H1 (cell line): ENCODE results near the gene ZNF346. TPM values are rescaled to one million over a fixed set of nuclear protein-coding genes. Genes with fewer than 3 reads are reported as not detected.

ENCODE experiments used
- CTCF ChIA-PET: fragments of 300-600 bp; sonication (Branson Sonifier 250); formaldehyde crosslinking; loops from one replicate; lab custom pipeline; 2021; ENCODE audit not compliant: partially characterized antibody; lab: Charles Lee
- POLR2A ChIA-PET: fragments of 300-600 bp; sonication (Branson Sonifier 250); formaldehyde crosslinking; loops from one replicate; lab custom pipeline; 2021; ENCODE audit warnings: inconsistent platforms; ENCODE audit not compliant: partially characterized antibody; lab: Charles Lee
- DNase-seq, 2 experiments: peaks; one replicate each; pipeline versions ENCODE4 v3.0.0 to v3.0.0-alpha.2; 2010 to 2022; ENCODE audit warnings: low spot score in 2 of 2, low read depth in 1 of 2, mixed read lengths in 1 of 2
- FAIRE-seq: peaks from 2 replicates; lab custom pipeline; 2011; peaks lifted over from hg19 to GRCh38; lab: Jason Lieb, UNC
- H2AFZ ChIP-seq: 2 replicates; pipeline ENCODE4 v1.8.1; 2012; ENCODE audit warnings: low read length, inconsistent platforms
- H2AK5ac ChIP-seq: 2 replicates; pipeline ENCODE4 v1.6.1; 2013; ENCODE audit warnings: low read depth, low read length
- H2BK120ac ChIP-seq: replicated peaks from 2 replicates; pipeline ENCODE3; 2013; ENCODE audit warnings: low read depth, low read length, inconsistent platforms
- H2BK12ac ChIP-seq: 2 replicates; pipeline ENCODE4 v1.6.1; 2013; ENCODE audit warnings: low read depth, low read length
- H2BK15ac ChIP-seq: 2 replicates; pipeline ENCODE4 v1.6.1; 2013; ENCODE audit warnings: low read length
- H2BK20ac ChIP-seq: 2 replicates; pipeline ENCODE4 v1.6.1; 2013; ENCODE audit warnings: low read length
- H2BK5ac ChIP-seq: 2 replicates; pipeline ENCODE4 v1.6.1; 2013; ENCODE audit warnings: low read depth, low read length
- H3K14ac ChIP-seq: 2 replicates; pipeline ENCODE4 v1.6.1; 2013; ENCODE audit warnings: inconsistent platforms; ENCODE audit not compliant: insufficient read length
- H3K18ac ChIP-seq: 2 replicates; pipeline ENCODE4 v1.6.1; 2013; ENCODE audit warnings: low read length; ENCODE audit errors: extremely low read depth
- H3K23ac ChIP-seq: 2 replicates; pipeline ENCODE4 v1.6.1; 2013; ENCODE audit warnings: inconsistent platforms; ENCODE audit not compliant: insufficient read length
- H3K23me2 ChIP-seq: 2 replicates; pipeline ENCODE4 v1.6.1; 2013; ENCODE audit warnings: low read depth, low read length
- H3K27ac ChIP-seq: 2 replicates; pipeline ENCODE4 v1.6.1; 2011; ENCODE audit warnings: low read depth, low read length, inconsistent platforms
- H3K27me3 ChIP-seq, 4 experiments: replicated peaks in 1 of 4; 1 replicate in 1 of 4; 2 replicates in 3 of 4; pipeline versions ENCODE4 v1.6.1 to v1.8.1; 2011 to 2013; ENCODE audit warnings: low read length in 3 of 4, mild to moderate bottlenecking in 3 of 4, inconsistent platforms in 2 of 4, mixed read lengths in 2 of 4, moderate library complexity in 1 of 4; ENCODE audit not compliant: control insufficient read depth in 3 of 4, insufficient read depth in 3 of 4; ENCODE audit errors: extremely low read depth in 1 of 4
- H3K36me3 ChIP-seq, 4 experiments: 2 replicates each; pipeline versions ENCODE4 v1.6.1 to v1.8.1; 2011 to 2013; ENCODE audit warnings: mild to moderate bottlenecking in 4 of 4, low read length in 3 of 4, moderate library complexity in 2 of 4, control low read depth in 1 of 4, inconsistent platforms in 1 of 4; ENCODE audit not compliant: insufficient read depth in 4 of 4, control insufficient read depth in 2 of 4
- H3K4ac ChIP-seq: replicated peaks from 2 replicates; pipeline ENCODE3; 2013; ENCODE audit warnings: low read length, low read depth, mixed read lengths, inconsistent platforms; ENCODE audit not compliant: insufficient read length
- H3K4me1 ChIP-seq, 4 experiments: replicated peaks in 1 of 4; 1 replicate in 1 of 4; 2 replicates in 3 of 4; pipeline versions ENCODE4 v1.6.1 to v1.8.1; 2011 to 2013; ENCODE audit warnings: low read length in 3 of 4, inconsistent platforms in 2 of 4, mixed read lengths in 1 of 4; ENCODE audit not compliant: insufficient read depth in 4 of 4, control insufficient read depth in 3 of 4
- H3K4me2 ChIP-seq, 2 experiments: 2 replicates each; pipeline versions ENCODE4 v1.6.1 to v1.8.1; 2011 to 2013; ENCODE audit warnings: low read depth in 2 of 2, low read length in 2 of 2, control low read depth in 1 of 2, inconsistent platforms in 1 of 2, mild to moderate bottlenecking in 1 of 2; ENCODE audit not compliant: insufficient read depth in 1 of 2
- H3K4me3 ChIP-seq, 4 experiments: fragments of 200-600, 300-600 bp in 1 of 4; sonication (generic), shearing (Covaris generic), sonication (Bioruptor Twin) in 1 of 4; 2 replicates each; pipeline versions ENCODE4 v1.5.1 to v1.8.1; 2011 to 2016; ENCODE audit warnings: low read length in 4 of 4, low read depth in 3 of 4, control low read depth in 2 of 4, inconsistent platforms in 2 of 4, mild to moderate bottlenecking in 2 of 4, mixed read lengths in 1 of 4, moderate library complexity in 1 of 4; ENCODE audit not compliant: insufficient read depth in 2 of 4; ENCODE audit errors: extremely low read depth in 1 of 4
- H3K56ac ChIP-seq: replicated peaks from 2 replicates; pipeline ENCODE3; 2013; ENCODE audit warnings: low read depth, mild to moderate bottlenecking, mixed read lengths, low read length, inconsistent platforms; ENCODE audit not compliant: insufficient read length
- H3K79me1 ChIP-seq: 2 replicates; pipeline ENCODE4 v1.6.1; 2013; ENCODE audit warnings: low read depth, low read length, control low read depth
- H3K79me2 ChIP-seq, 2 experiments: 2 replicates each; pipeline versions ENCODE4 v1.6.1 to v1.8.1; 2012 to 2013; ENCODE audit warnings: low read length in 2 of 2, mild to moderate bottlenecking in 2 of 2, inconsistent platforms in 1 of 2; ENCODE audit not compliant: insufficient read depth in 2 of 2, control insufficient read depth in 1 of 2
- H3K9ac ChIP-seq, 4 experiments: replicated peaks in 1 of 4; 1 replicate in 1 of 4; 2 replicates in 3 of 4; pipeline versions ENCODE4 v1.6.1 to v1.8.1; 2011 to 2013; ENCODE audit warnings: low read depth in 3 of 4, low read length in 3 of 4, control low read depth in 2 of 4, mild to moderate bottlenecking in 2 of 4, moderate library complexity in 2 of 4, inconsistent platforms in 1 of 4; ENCODE audit errors: extremely low read depth in 1 of 4
- H3K9me3 ChIP-seq, 2 experiments: 2 replicates each; pipeline versions ENCODE4 v1.6.1 to v1.8.1; 2012 to 2013; ENCODE audit warnings: mild to moderate bottlenecking in 2 of 2, moderate library complexity in 2 of 2, control low read depth in 1 of 2, inconsistent platforms in 1 of 2, low read depth in 1 of 2, low read length in 1 of 2, mixed read lengths in 1 of 2; ENCODE audit not compliant: insufficient read depth in 2 of 2
- H4K20me1 ChIP-seq, 2 experiments: replicated peaks in 1 of 2; 2 replicates each; pipeline versions ENCODE3 to v1.8.1; 2011 to 2013; ENCODE audit warnings: inconsistent platforms in 2 of 2, low read length in 2 of 2, mild to moderate bottlenecking in 1 of 2; ENCODE audit not compliant: insufficient read depth in 2 of 2, control insufficient read depth in 1 of 2
- H4K5ac ChIP-seq: 2 replicates; pipeline ENCODE4 v1.6.1; 2013; ENCODE audit warnings: low read length, low read depth, mixed read lengths, inconsistent platforms; ENCODE audit not compliant: insufficient read length
- H4K8ac ChIP-seq: 2 replicates; pipeline ENCODE4 v1.8.0; 2013; ENCODE audit warnings: mild to moderate bottlenecking, moderate library complexity, low read length, inconsistent platforms; ENCODE audit not compliant: insufficient read depth; ENCODE audit errors: extremely low read depth
- H4K91ac ChIP-seq: replicated peaks from 2 replicates; pipeline ENCODE3; 2013; ENCODE audit warnings: low read length, mixed read lengths, inconsistent platforms; ENCODE audit not compliant: insufficient read length
- GTF2F1 ChIP-seq: IDR thresholded peaks from 2 replicates; pipeline ENCODE4 v1.6.1; 2012; ENCODE audit warnings: low read depth, low read length, improper control_type of control experiment, borderline replicate concordance
- KDM4A ChIP-seq: IDR thresholded peaks from one replicate; pipeline ENCODE4 v1.7.1; 2012; ENCODE audit warnings: low read depth, mild to moderate bottlenecking, moderate library complexity, low read length, inconsistent platforms; ENCODE audit not compliant: severe bottlenecking
- whole genome bisulfite sequencing, 2 experiments: shearing (Covaris generic) in 1 of 2; methylation state at CpG; one replicate each; pipeline versions ENCODE4 v1.1.6 to v1.1.7; 2013 to 2015; ENCODE audit warnings: low lambda C conversion rate in 2 of 2, mixed read lengths in 2 of 2, inconsistent platforms in 1 of 2, low coverage in 1 of 2, missing lambda C conversion rate in 1 of 2; ENCODE audit not compliant: insufficient replicate concordance in 2 of 2, insufficient coverage in 1 of 2, insufficient read length in 1 of 2; ENCODE audit errors: extremely low coverage in 1 of 2, missing lambda C conversion rate in 1 of 2; 5-methylcytosine and 5-hydroxymethylcytosine counted together
- polyA plus RNA-seq, 7 experiments: library from polyadenylated mRNA; depleted of rRNA in 3 of 7; stranded (reverse) in 5 of 7; unstranded in 2 of 7; fragments of >200 nt in 5 of 7; fragments of 200-250 nt in 2 of 7; gene quantifications; 1 replicate in 5 of 7; 2 replicates in 1 of 7; 4 replicates in 1 of 7; pipeline versions ENCODE4 v1.2.1 to v1.2.3, GENCODE V29; 2011 to 2013; ENCODE audit warnings: missing spikeins in 2 of 7, mixed read lengths in 2 of 7
- total RNA-seq: library from RNA; stranded (reverse); fragmentation: NEBNext Ultra II Directional; extraction: Animal tissue kit (Norgen Biotek cat#: 25700); gene quantifications from 2 replicates; pipeline ENCODE4 v1.2.1, GENCODE V29; 2021

ZNF346 gene
- total and polyA plus RNA-seq, 2 of the 8 experiments (the other 6 are each of a cell fraction or from before 2014, with no cell fraction given): 19.9 to 20.8 TPM

DNA sequence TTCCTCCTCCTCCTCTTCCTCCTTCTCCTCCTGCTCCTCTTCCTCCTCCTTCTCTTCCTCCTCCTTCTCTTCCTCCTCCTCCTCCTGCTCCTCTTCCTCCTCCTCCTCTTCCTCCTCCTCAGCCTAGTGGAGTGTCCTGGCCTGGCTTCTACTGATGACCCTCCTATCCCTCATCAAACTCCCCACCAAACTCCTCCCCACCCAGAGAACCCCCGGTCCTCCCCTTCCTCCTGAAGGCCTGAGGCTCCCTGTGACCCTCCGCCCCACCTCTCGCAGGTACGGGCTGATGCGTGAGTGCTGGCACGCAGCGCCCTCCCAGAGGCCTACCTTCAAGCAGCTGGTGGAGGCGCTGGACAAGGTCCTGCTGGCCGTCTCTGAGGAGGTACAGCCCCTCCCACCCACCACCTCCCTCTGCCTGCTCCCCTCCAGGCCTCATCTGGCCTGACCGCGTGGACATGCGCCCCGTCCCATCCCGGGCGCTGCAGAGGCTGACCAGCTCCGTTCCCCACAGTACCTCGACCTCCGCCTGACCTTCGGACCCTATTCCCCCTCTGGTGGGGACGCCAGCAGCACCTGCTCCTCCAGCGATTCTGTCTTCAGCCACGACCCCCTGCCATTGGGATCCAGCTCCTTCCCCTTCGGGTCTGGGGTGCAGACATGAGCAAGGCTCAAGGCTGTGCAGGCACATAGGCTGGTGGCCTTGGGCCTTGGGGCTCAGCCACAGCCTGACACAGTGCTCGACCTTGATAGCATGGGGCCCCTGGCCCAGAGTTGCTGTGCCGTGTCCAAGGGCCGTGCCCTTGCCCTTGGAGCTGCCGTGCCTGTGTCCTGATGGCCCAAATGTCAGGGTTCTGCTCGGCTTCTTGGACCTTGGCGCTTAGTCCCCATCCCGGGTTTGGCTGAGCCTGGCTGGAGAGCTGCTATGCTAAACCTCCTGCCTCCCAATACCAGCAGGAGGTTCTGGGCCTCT is 74.8 kb downstream of the ZNF346 start:
- Histone ChIP-seq H2BK15ac (no peak overlapping the region), H3K27ac (no peak overlapping the region), H4K91ac (no peak overlapping the region), H4K5ac (no peak overlapping the region), H3K4me1 (peaks cover 0 to 13% (median 9%) of the 10 kb centered on the region in 4 experiments; a peak in 5 of 7 replicates), H3K36me3 (peaks cover 13 to 27% (median 19%) of the 10 kb centered on the region in 4 experiments; a peak in 7 of 8 replicates), H3K14ac (no peak overlapping the region), H3K23me2 (0 out of 2 replicates have a peak, but pooled peaks cover 1% of the 10 kb centered on the region), H2AK5ac (no peak overlapping the region), H3K79me1 (0 out of 2 replicates have a peak, but pooled peaks cover 2% of the 10 kb centered on the region), H3K4me3 (no peak overlapping the region), H3K79me2 (no peaks in the 10 kb centered on the region), H2BK120ac (no peak overlapping the region), H3K27me3 (no peaks in the 10 kb centered on the region), H3K4ac (no peak overlapping the region), H3K9ac (no peak overlapping the region), H3K23ac (no peak overlapping the region), H3K4me2 (no peak overlapping the region), H2BK12ac (no peak overlapping the region), H2BK20ac (no peak overlapping the region), H3K9me3 (no peaks in the 10 kb centered on the region), H3K56ac (no peak overlapping the region), H2AFZ (no peak overlapping the region), H4K8ac (no peak overlapping the region; the same call in 1 of the 2 replicates), H3K18ac (no peak overlapping the region), H4K20me1 (peaks cover 3% of the 10 kb centered on the region in 2 experiments), H2BK5ac (no peak overlapping the region)
- FAIRE-seq (no peak), DNase-seq (no peak)
- TF ChIP-seq KDM4A: no peak
- no peak for TF ChIP-seq GTF2F1
- CTCF ChIA-PET: interaction anchor here (1.5 to 9.4 kb wide), 4 partner anchors 9 to 25 kb away, joined by 5 to 100 read pairs (median 30); partner anchors contain the start of gene FGFR4
- 88% methylated on average over 26 of the region's 30 CpGs; no CpG with 5 or more reads in 1 of the 2 experiments for WGBS, 2 experiments
- POLR2A ChIA-PET: interaction anchor here (0.7 to 4.1 kb wide), 7 partner anchors 9 to 443 kb away, joined by 3 to 23 read pairs (median 4); partner anchors contain the start of genes FGFR4 and NSD1
